GM23248 (cell line): Measurements from ENCODE around the gene CCDC91. TPM values are rescaled to one million over a fixed set of nuclear protein-coding genes. Genes with fewer than 3 reads are reported as not detected.

Experiments used
- DNase-seq: peaks from one replicate; pipeline ENCODE4 v3.0.0-alpha.2; 2015
- H2AFZ ChIP-seq: fragments of 200-600 bp; sonication (generic); 2 replicates; pipeline ENCODE4 v1.6.1; 2016; ENCODE audit warnings: antibody characterized with exemption
- H3F3A ChIP-seq: fragments of 200-600 bp; sonication (generic); 2 replicates; pipeline ENCODE4 v1.6.1; 2016; ENCODE audit warnings: mild to moderate bottlenecking, antibody characterized with exemption, mixed run types; ENCODE audit not compliant: insufficient read depth
- H3K27ac ChIP-seq: fragments of 200-600 bp; sonication (generic); 2 replicates; pipeline ENCODE4 v1.5.1; 2016; ENCODE audit warnings: mild to moderate bottlenecking
- H3K27me3 ChIP-seq: fragments of 200-600 bp; sonication (generic); replicated peaks from 2 replicates; pipeline ENCODE4 v1.6.1; 2016; ENCODE audit warnings: mild to moderate bottlenecking; ENCODE audit not compliant: insufficient read depth
- H3K36me3 ChIP-seq: fragments of 200-600 bp; sonication (generic); 2 replicates; pipeline ENCODE4 v1.6.1; 2016; ENCODE audit warnings: low read depth, mild to moderate bottlenecking
- H3K4me1 ChIP-seq: fragments of 200-600 bp; sonication (generic); 2 replicates; pipeline ENCODE4 v1.6.1; 2016; ENCODE audit warnings: mild to moderate bottlenecking; ENCODE audit not compliant: insufficient read depth
- H3K4me2 ChIP-seq: fragments of 200-600 bp; sonication (generic); one replicate; pipeline ENCODE4 v1.6.1; 2016; ENCODE audit warnings: mild to moderate bottlenecking; ENCODE audit not compliant: unreplicated experiment
- H3K4me3 ChIP-seq: fragments of 200-600 bp; sonication (generic); 2 replicates; pipeline ENCODE4 v1.5.1; 2016; ENCODE audit warnings: mild to moderate bottlenecking
- H3K79me2 ChIP-seq: fragments of 200-600 bp; sonication (generic); 2 replicates; pipeline ENCODE4 v1.6.1; 2016; ENCODE audit warnings: mild to moderate bottlenecking; ENCODE audit not compliant: insufficient read depth
- H3K9ac ChIP-seq: fragments of 200-600 bp; sonication (generic); 2 replicates; pipeline ENCODE4 v1.6.1; 2016; ENCODE audit warnings: mild to moderate bottlenecking
- H3K9me2 ChIP-seq: fragments of 200-600 bp; sonication (generic); 2 replicates; pipeline ENCODE4 v1.6.1; 2016; ENCODE audit warnings: mixed run types, mild to moderate bottlenecking, moderate library complexity; ENCODE audit not compliant: insufficient read depth
- H3K9me3 ChIP-seq: fragments of 200-600 bp; sonication (generic); one replicate; pipeline ENCODE4 v1.6.1; 2017; ENCODE audit warnings: low read depth
- H4K20me1 ChIP-seq: fragments of 200-600 bp; sonication (generic); 2 replicates; pipeline ENCODE4 v1.6.0; 2016; ENCODE audit not compliant: insufficient read depth
- EZH2 ChIP-seq: fragments of 200-600 bp; sonication (generic); IDR thresholded peaks from 2 replicates; pipeline ENCODE4 v1.6.1; 2018; ENCODE audit warnings: antibody characterized with exemption, mild to moderate bottlenecking; ENCODE audit not compliant: insufficient read depth, poor library complexity, severe bottlenecking
- EZH2phosphoT487 ChIP-seq: fragments of 200-600 bp; sonication (generic); IDR thresholded peaks from 2 replicates; pipeline ENCODE4 v1.6.1; 2018; ENCODE audit warnings: antibody characterized with exemption, moderate library complexity, mild to moderate bottlenecking, low read depth; ENCODE audit not compliant: insufficient read depth
- WGBS, 2 experiments: methylation state at CpG; one replicate each; pipeline ENCODE4 v1.1.6; 2015 to 2017; ENCODE audit warnings: low lambda C conversion rate in 2 of 2, low coverage in 1 of 2; ENCODE audit errors: missing lambda C conversion rate in 2 of 2; 5-methylcytosine and 5-hydroxymethylcytosine counted together
- in situ Hi-C: fragments of 300-500 bp; cut with MboI; formaldehyde crosslinking; loops from 2 replicates; pipeline ENCODE4 v1.15.0; 2020
- polyA plus RNA-seq: library from polyadenylated mRNA; unstranded; fragments of >200 nt; fragmentation: Nextera tagmentation; extraction: Ambion mirVana; gene quantifications from 2 replicates; pipeline ENCODE4 v1.2.1, GENCODE V29; 2016
- total RNA-seq: library from RNA; depleted of rRNA; stranded (reverse); fragments of >200 nt; shearing (Covaris generic); gene quantifications from 2 replicates; pipeline ENCODE4 v1.2.3, GENCODE V29; 2014

The CCDC91 gene
- total and polyA plus RNA-seq, 2 experiments from 2014 or later: 17.2 to 31.5 TPM

GRCh38 chr12:28278499-28278898 is 88.2 kb downstream of the CCDC91 start:
- Histone ChIP-seq H3K9me3 (no peaks in the 10 kb centered on the region), H3K4me1 (no peaks in the 10 kb centered on the region), H3K36me3 (no peaks in the 10 kb centered on the region; the same call in 1 of the 2 replicates), H3K79me2 (no peaks in the 10 kb centered on the region), H2AFZ (no peak overlapping the region), H3F3A (no peaks in the 10 kb centered on the region), H3K4me3 (no peak overlapping the region), H4K20me1 (no peaks in the 10 kb centered on the region), H3K27ac (no peak overlapping the region), H3K27me3 (no peaks in the 10 kb centered on the region), H3K4me2 (no peak overlapping the region), H3K9me2 (no peaks in the 10 kb centered on the region; the same call in 1 of the 2 replicates), H3K9ac (no peak overlapping the region)
- DNase-seq: no peak
- WGBS, 2 experiments: 96 to 98% methylated on average over 1 of the region's 1 CpG
- in situ Hi-C loops: no loop called here
- TF ChIP-seq EZH2 (no peak), EZH2phosphoT487 (no peak)

- Histone ChIP-seq H3F3A (no peaks in the 10 kb centered on the region), H3K9ac (no peak overlapping the region), H4K20me1 (no peaks in the 10 kb centered on the region), H3K27me3 (no peaks in the 10 kb centered on the region), H3K9me3 (no peaks in the 10 kb centered on the region), H2AFZ (no peak overlapping the region), H3K4me3 (no peak overlapping the region), H3K79me2 (no peaks in the 10 kb centered on the region), H3K36me3 (no peaks in the 10 kb centered on the region; the same call in 1 of the 2 replicates), H3K27ac (no peak overlapping the region), H3K4me1 (no peaks in the 10 kb centered on the region), H3K9me2 (no peaks in the 10 kb centered on the region; the same call in 1 of the 2 replicates), H3K4me2 (no peak overlapping the region)
- no peak for DNase-seq
- WGBS, 2 experiments: 95 to 96% methylated on average over 1 of the region's 1 CpG
- TF ChIP-seq EZH2 (no peak), EZH2phosphoT487 (no peak)
- in situ Hi-C loops: no loop called here
These were observed 88.7 kb downstream of the CCDC91 start for GRCh38 chr12:28278960-28279359.

- TF ChIP-seq EZH2phosphoT487 (no peak), EZH2 (no peak)
These were observed 96.1 kb downstream of the CCDC91 start for GRCh38 chr12:28286352-28286751.

GRCh38 chr12:28290262-28290661 is 100.0 kb downstream of the CCDC91 start:
- H3K9ac ChIP-seq: no peak overlapping the region
- in situ Hi-C loops: no loop called here
- H3F3A ChIP-seq: no peaks in the 10 kb centered on the region
- no peak for TF ChIP-seq EZH2phosphoT487
- no peak for TF ChIP-seq EZH2
- H3K4me1 ChIP-seq: no peaks in the 10 kb centered on the region
- DNase-seq: no peak
- no peaks in the 10 kb centered on the region for H3K9me2 ChIP-seq
- H3K36me3 ChIP-seq: peaks cover 5% of the 10 kb centered on the region; the same call in 1 of the 2 replicates
- H3K27ac ChIP-seq: no peak overlapping the region
- H3K9me3 ChIP-seq: peaks cover 3% of the 10 kb centered on the region
- peaks cover 22% of the 10 kb centered on the region; the same call in 1 of the 2 replicates for H3K79me2 ChIP-seq
- H3K4me3 ChIP-seq: no peak overlapping the region
- no peak overlapping the region for H3K4me2 ChIP-seq
- no peaks in the 10 kb centered on the region for H3K27me3 ChIP-seq
- H2AFZ ChIP-seq: no peak overlapping the region
- H4K20me1 ChIP-seq: no peaks in the 10 kb centered on the region

More at GRCh38 chr12:28286352-28286751, 96.1 kb downstream of the CCDC91 start:
- Histone ChIP-seq H3K9me2 (no peaks in the 10 kb centered on the region), H3K9ac (no peak overlapping the region), H3F3A (no peaks in the 10 kb centered on the region), H3K9me3 (peaks cover 3% of the 10 kb centered on the region), H3K4me2 (no peak overlapping the region), H3K27ac (no peak overlapping the region), H3K27me3 (no peaks in the 10 kb centered on the region), H4K20me1 (no peaks in the 10 kb centered on the region), H3K36me3 (peaks cover 5% of the 10 kb centered on the region), H2AFZ (no peak overlapping the region), H3K79me2 (peaks cover 19% of the 10 kb centered on the region; the same call in 1 of the 2 replicates), H3K4me1 (no peaks in the 10 kb centered on the region), H3K4me3 (no peak overlapping the region)
- in situ Hi-C loops: no loop called here
- no peak for DNase-seq

GRCh38 chr12:28292699-28293098 is 102.4 kb downstream of the CCDC91 start:
- no peak for TF ChIP-seq EZH2
- TF ChIP-seq EZH2phosphoT487: no peak
- WGBS, 2 experiments: 76 to 80% methylated on average over 2 of the region's 2 CpGs
- Histone ChIP-seq H3K36me3 (peaks cover 5% of the 10 kb centered on the region; the same call in 1 of the 2 replicates), H3K79me2 (peaks cover 22% of the 10 kb centered on the region; the same call in 1 of the 2 replicates), H3F3A (no peaks in the 10 kb centered on the region), H3K9ac (no peak overlapping the region), H3K9me2 (no peaks in the 10 kb centered on the region), H3K9me3 (peaks cover 3% of the 10 kb centered on the region), H4K20me1 (no peaks in the 10 kb centered on the region), H3K27me3 (no peaks in the 10 kb centered on the region), H3K4me2 (no peak overlapping the region), H3K27ac (no peak overlapping the region), H3K4me1 (no peaks in the 10 kb centered on the region), H2AFZ (no peak overlapping the region), H3K4me3 (no peak overlapping the region)
- no peak for DNase-seq
- in situ Hi-C loops: no loop called here
